ENCODE measurements around the gene PRPF31. TPM values are rescaled to one million over a fixed set of nuclear protein-coding genes. Genes with fewer than 3 reads are reported as not detected.

The PRPF31 gene
- total and polyA plus RNA-seq, 2 of the 13 experiments (the other 11 are each of a cell fraction or from before 2014, with no cell fraction given), result 23.8 to 63.8 TPM

GRCh38 chr19:54136864-54137698 lies 21.5 kb downstream of the PRPF31 start (continued):
- no peak for TF ChIP-seq ZBTB8A (CRISPR knock-in tag; IDR thresholded peaks at IDR 0.05; ENCODE audit: borderline replicate concordance, low read depth)
- no peak for TF ChIP-seq NFE2L2 (IDR thresholded peaks at IDR 0.05; ENCODE audit: low read length)
- TF ChIP-seq DNMT1 (CRISPR knock-in tag; IDR thresholded peaks at IDR 0.05), result 0 out of 2 replicates have a peak, but pooled peaks have one; percentile 6
- TF ChIP-seq CREB1 (IDR thresholded peaks at IDR 0.05), result peak; percentile 77
- peak; percentile 93 for TF ChIP-seq CREB1 (CRISPR knock-in tag; IDR thresholded peaks at IDR 0.05)
- no peak for TF ChIP-seq DBP (CRISPR knock-in tag; IDR thresholded peaks at IDR 0.05; ENCODE audit: not compliant biosample characterization)
- TF ChIP-seq TFDP2 (CRISPR knock-in tag; IDR thresholded peaks at IDR 0.05), result peak; percentile 75
- peak; percentile 24; the same call in 1 of the 2 replicates for TF ChIP-seq HDAC1 (CRISPR knock-in tag; IDR thresholded peaks at IDR 0.05)
- 0 out of 2 replicates have a peak, but pooled peaks have one; percentile 49 for TF ChIP-seq SMAD3 (CRISPR knock-in tag; IDR thresholded peaks at IDR 0.05)
- 0 out of 2 replicates have a peak, but pooled peaks have one; percentile 29 for TF ChIP-seq TBX3 (IDR thresholded peaks at IDR 0.05; ENCODE audit: borderline replicate concordance)
- peak; percentile 43; the same call in 1 of the 2 replicates for TF ChIP-seq RFX5 (IDR thresholded peaks at IDR 0.05; ENCODE audit: low read depth, low read length)
- peak; percentile 93 for TF ChIP-seq NFYB (CRISPR knock-in tag; IDR thresholded peaks at IDR 0.05)
- TF ChIP-seq EEA1 (CRISPR knock-in tag; IDR thresholded peaks at IDR 0.05; ENCODE audit: borderline replicate concordance), result no peak
- no peak for TF ChIP-seq PHF5A (CRISPR knock-in tag; IDR thresholded peaks at IDR 0.05; ENCODE audit: low read depth, unreplicated experiment)
- peak; percentile 89 for TF ChIP-seq ATF1 (CRISPR knock-in tag; IDR thresholded peaks at IDR 0.05)
- TF ChIP-seq ZNF335 (CRISPR knock-in tag; IDR thresholded peaks at IDR 0.05), result 0 out of 2 replicates have a peak, but pooled peaks have one; percentile 12
- peak; percentile 93 to 96 for TF ChIP-seq POLR2A (IDR thresholded peaks at IDR 0.05; ENCODE audit: insufficient read depth in 1 of 2, low read depth in 2 of 2, low read length in 2 of 2)
- TF ChIP-seq MNT (IDR thresholded peaks at IDR 0.05), result peak; percentile 67
- TF ChIP-seq SRSF4 (IDR thresholded peaks at IDR 0.05; ENCODE audit: low read depth, low read length, poor library complexity, severe bottlenecking), result no peak
